ENCODE data around the gene PDGFA. TPM values are rescaled to one million over a fixed set of nuclear protein-coding genes. Genes with fewer than 3 reads are reported as not detected.
A peak's percentile ranks its signal among the peaks of the same experiment; 100 is the strongest.

The PDGFA gene
- total and polyA plus RNA-seq, 5 experiments from 2014 or later: 0.21 to 0.30 TPM; not detected in 3

- Mint-ChIP-seq H3K27me3 (no peaks in the 10 kb centered on the region), H3K4me3 (no peak overlapping the region), H3K36me3 (no peaks in the 10 kb centered on the region), H3K4me1 (peaks cover 7 to 15% (median 11%) of the 10 kb centered on the region in 4 donors), H3K9me3 (peaks cover 0 to 19% (median 0%) of the 10 kb centered on the region in 9 donors), H3K27ac (peak overlapping the region in 1 of 10 donors; percentile 44)
- ATAC-seq (no peak), DNase-seq (no peak)
- POLR2A ChIA-PET: no interaction called here
Observed at GRCh38 chr7:465710-466400, 53.8 kb downstream of the PDGFA start.

- Mint-ChIP-seq H3K4me3 (no peak overlapping the region), H3K27me3 (no peaks in the 10 kb centered on the region), H3K9me3 (peaks cover 0 to 19% (median 0%) of the 10 kb centered on the region in 9 donors), H3K27ac (peak overlapping the region in 1 of 10 donors; percentile 46), H3K36me3 (no peaks in the 10 kb centered on the region), H3K4me1 (peaks cover 7 to 15% (median 11%) of the 10 kb centered on the region in 4 donors)
- ATAC-seq: no peak
- POLR2A ChIA-PET: no interaction called here
- peak in 1 of 10 donors; percentile 0 for DNase-seq
Observed at GRCh38 chr7:464454-465401, 54.9 kb downstream of the PDGFA start.

GRCh38 chr7:463817-464453, 55.7 kb downstream of the PDGFA start:
- Mint-ChIP-seq H3K9me3 (peaks cover 0 to 19% (median 0%) of the 10 kb centered on the region in 9 donors), H3K27me3 (no peaks in the 10 kb centered on the region), H3K27ac (no peak overlapping the region), H3K4me3 (no peak overlapping the region), H3K4me1 (peaks cover 6 to 11% (median 10%) of the 10 kb centered on the region in 4 donors), H3K36me3 (no peaks in the 10 kb centered on the region)
- no peak for ATAC-seq
- POLR2A ChIA-PET: no interaction called here
- no peak for DNase-seq

- DNase-seq: no peak
- peaks cover under 1 to 9% (median 5%) of the 10 kb centered on the region in 4 donors for H3K4me1 Mint-ChIP-seq
- H3K27ac Mint-ChIP-seq: no peak overlapping the region
- H3K9me3 Mint-ChIP-seq: peaks cover 0 to 15% (median 0%) of the 10 kb centered on the region in 9 donors
- no peaks in the 10 kb centered on the region for H3K27me3 Mint-ChIP-seq
- ATAC-seq: no peak
- H3K4me3 Mint-ChIP-seq: no peak overlapping the region
- no peaks in the 10 kb centered on the region for H3K36me3 Mint-ChIP-seq
- POLR2A ChIA-PET: no interaction called here
Observed at GRCh38 chr7:463362-463781, 56.3 kb downstream of the PDGFA start.

GRCh38 chr7:462173-463103, 57.2 kb downstream of the PDGFA start:
- Mint-ChIP-seq H3K4me3 (no peak overlapping the region), H3K36me3 (no peaks in the 10 kb centered on the region), H3K27ac (no peak overlapping the region), H3K27me3 (no peaks in the 10 kb centered on the region), H3K4me1 (peaks cover 0 to 2% (median 0%) of the 10 kb centered on the region in 4 donors), H3K9me3 (peaks cover 0 to 5% (median 0%) of the 10 kb centered on the region in 9 donors)
- DNase-seq (no peak), ATAC-seq (no peak)
- POLR2A ChIA-PET: no interaction called here

GRCh38 chr7:461453-462172, 58.0 kb downstream of the PDGFA start:
- no peak overlapping the region for H3K27ac Mint-ChIP-seq
- no peaks in the 10 kb centered on the region for H3K27me3 Mint-ChIP-seq
- POLR2A ChIA-PET: no interaction called here
- H3K4me3 Mint-ChIP-seq: peak overlapping the region in 1 of 10 donors; percentile 34
- H3K4me1 Mint-ChIP-seq: no peaks in the 10 kb centered on the region
- no peaks in the 10 kb centered on the region for H3K9me3 Mint-ChIP-seq
- no peaks in the 10 kb centered on the region for H3K36me3 Mint-ChIP-seq
- DNase-seq (no peak), ATAC-seq (no peak)

GRCh38 chr7:461117-461452, 58.6 kb downstream of the PDGFA start:
- Mint-ChIP-seq H3K9me3 (no peaks in the 10 kb centered on the region), H3K27me3 (no peaks in the 10 kb centered on the region), H3K27ac (peak overlapping the region in 1 of 10 donors; percentile 30), H3K4me3 (no peak overlapping the region), H3K36me3 (no peaks in the 10 kb centered on the region), H3K4me1 (no peaks in the 10 kb centered on the region)
- no peak for DNase-seq
- POLR2A ChIA-PET: no interaction called here
- no peak for ATAC-seq

GRCh38 chr7:460374-461116, 59.1 kb downstream of the PDGFA start:
- no peak overlapping the region for H3K27ac Mint-ChIP-seq
- no peaks in the 10 kb centered on the region for H3K4me1 Mint-ChIP-seq
- no peaks in the 10 kb centered on the region for H3K36me3 Mint-ChIP-seq
- no peak overlapping the region for H3K4me3 Mint-ChIP-seq
- ATAC-seq: no peak
- DNase-seq: peak in 1 of 10 donors; percentile 34
- POLR2A ChIA-PET: no interaction called here
- H3K27me3 Mint-ChIP-seq: no peaks in the 10 kb centered on the region
- H3K9me3 Mint-ChIP-seq: no peaks in the 10 kb centered on the region

- Mint-ChIP-seq H3K27ac (no peak overlapping the region), H3K4me3 (no peak overlapping the region), H3K36me3 (no peaks in the 10 kb centered on the region), H3K27me3 (no peaks in the 10 kb centered on the region), H3K9me3 (no peaks in the 10 kb centered on the region), H3K4me1 (no peaks in the 10 kb centered on the region)
- ATAC-seq: no peak
- POLR2A ChIA-PET: no interaction called here
- peak in 1 of 10 donors; percentile 45 for DNase-seq
Observed at GRCh38 chr7:459584-460373, 59.9 kb downstream of the PDGFA start.

- Mint-ChIP-seq H3K4me1 (no peaks in the 10 kb centered on the region), H3K27ac (no peak overlapping the region), H3K27me3 (no peaks in the 10 kb centered on the region), H3K9me3 (no peaks in the 10 kb centered on the region), H3K4me3 (no peak overlapping the region), H3K36me3 (no peaks in the 10 kb centered on the region)
- DNase-seq: peak in 1 of 10 donors; percentile 44
- ATAC-seq: no peak
- POLR2A ChIA-PET: no interaction called here
Observed at GRCh38 chr7:458511-459245, 61.0 kb downstream of the PDGFA start.

All from naive thymus-derived CD8-positive, alpha-beta T cell (primary cell).